OCI-LY7 (cell line): Measurements from ENCODE around the gene KCNK15.

Source experiments
- EZH2phosphoT487 ChIP-seq: fragments of 200-600 bp; sonication (generic); IDR thresholded peaks from 2 replicates; pipeline ENCODE4 v1.6.1; 2018; ENCODE audit warnings: low read depth, borderline replicate concordance, mild to moderate bottlenecking, mixed run types, antibody characterized with exemption, low read length, moderate library complexity, mixed read lengths
- TF ChIP-seq, protein P1 (sequence below): fragments of 200-600 bp; sonication (generic); conservative IDR thresholded peaks from 2 replicates; pipeline ENCODE4 v1.5.1; 2014; ENCODE audit warnings: mild to moderate bottlenecking, antibody characterized with exemption, low read length, moderate library complexity, mixed read lengths

DNA sequence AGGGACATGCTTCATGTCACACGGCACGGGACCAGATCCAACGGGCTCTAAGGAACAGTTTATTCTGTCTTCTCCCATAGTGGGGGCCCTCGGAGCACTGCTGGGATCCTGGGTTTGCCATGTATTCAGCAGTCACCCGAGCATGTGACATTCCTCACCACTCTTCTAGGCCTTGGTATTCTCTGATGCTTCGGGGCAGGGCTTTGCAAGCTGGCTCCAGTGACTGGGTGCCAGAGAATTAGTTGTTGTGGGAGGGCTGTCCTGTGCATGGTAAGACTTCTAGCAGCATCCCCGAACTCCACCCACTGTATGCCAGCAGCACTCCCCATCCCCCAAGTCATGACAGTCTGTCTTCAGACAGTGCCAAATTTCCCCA, 25.1 kb upstream of the KCNK15 start:
- TF ChIP-seq, protein P1, sequence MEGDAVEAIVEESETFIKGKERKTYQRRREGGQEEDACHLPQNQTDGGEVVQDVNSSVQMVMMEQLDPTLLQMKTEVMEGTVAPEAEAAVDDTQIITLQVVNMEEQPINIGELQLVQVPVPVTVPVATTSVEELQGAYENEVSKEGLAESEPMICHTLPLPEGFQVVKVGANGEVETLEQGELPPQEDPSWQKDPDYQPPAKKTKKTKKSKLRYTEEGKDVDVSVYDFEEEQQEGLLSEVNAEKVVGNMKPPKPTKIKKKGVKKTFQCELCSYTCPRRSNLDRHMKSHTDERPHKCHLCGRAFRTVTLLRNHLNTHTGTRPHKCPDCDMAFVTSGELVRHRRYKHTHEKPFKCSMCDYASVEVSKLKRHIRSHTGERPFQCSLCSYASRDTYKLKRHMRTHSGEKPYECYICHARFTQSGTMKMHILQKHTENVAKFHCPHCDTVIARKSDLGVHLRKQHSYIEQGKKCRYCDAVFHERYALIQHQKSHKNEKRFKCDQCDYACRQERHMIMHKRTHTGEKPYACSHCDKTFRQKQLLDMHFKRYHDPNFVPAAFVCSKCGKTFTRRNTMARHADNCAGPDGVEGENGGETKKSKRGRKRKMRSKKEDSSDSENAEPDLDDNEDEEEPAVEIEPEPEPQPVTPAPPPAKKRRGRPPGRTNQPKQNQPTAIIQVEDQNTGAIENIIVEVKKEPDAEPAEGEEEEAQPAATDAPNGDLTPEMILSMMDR: no peak
- TF ChIP-seq EZH2phosphoT487: no peak
